ENCODE results near the gene CDH4.

The CDH4 gene

DNA sequence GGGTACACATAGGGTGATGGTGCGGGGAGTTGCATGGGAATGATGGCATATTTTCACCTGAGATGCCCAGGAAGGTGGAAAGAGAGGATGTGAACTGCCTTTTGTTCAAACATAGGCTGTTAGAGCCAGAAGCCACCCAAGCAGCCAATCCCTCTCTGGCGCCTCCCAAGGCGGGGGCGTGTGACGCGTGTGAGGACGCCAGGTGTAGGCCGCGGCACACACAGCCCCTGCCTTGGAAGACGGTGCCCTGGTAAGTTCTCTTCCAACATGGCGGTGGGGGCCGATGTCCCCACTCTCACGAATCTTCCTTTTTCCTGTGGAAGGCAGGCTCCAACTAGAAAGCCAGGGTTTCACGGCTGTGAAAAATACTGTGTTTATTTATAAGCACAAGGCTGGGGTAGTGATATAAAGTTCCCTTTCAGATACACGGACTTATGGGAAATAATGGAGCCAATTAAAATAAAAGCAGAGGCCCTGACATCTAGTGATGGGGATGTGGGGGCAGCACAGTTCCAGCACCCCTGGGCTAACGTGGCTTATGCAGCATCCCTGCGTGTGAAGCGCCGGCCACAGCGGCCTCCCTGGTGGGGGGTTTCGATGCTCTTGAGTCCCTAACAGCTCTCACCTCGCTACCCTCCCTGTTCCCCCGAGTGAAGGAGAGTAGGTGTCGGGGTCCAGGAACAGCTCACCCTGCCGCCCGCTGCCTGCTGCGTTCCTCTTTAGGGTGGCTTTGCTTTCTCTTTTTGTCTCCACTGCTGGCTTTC lies 28.3 kb downstream of the CDH4 start:
- TF ChIP-seq CTCF (IDR thresholded peaks at IDR 0.05; ENCODE audit: insufficient read depth, low read length, poor library complexity, severe bottlenecking), result no peak
- TF ChIP-seq EZH2phosphoT487 (conservative IDR thresholded peaks at IDR 0.05; ENCODE audit: low read length), result no peak
- Histone ChIP-seq H2AFZ (ENCODE audit: low read depth, low read length, severe bottlenecking) (no peak overlapping the region), H3K4me3 (ENCODE audit: insufficient read depth, low read length, poor library complexity, severe bottlenecking) (no peak overlapping the region), H3K27me3 (ENCODE audit: low read length) (no peaks in the 10 kb centered on the region), H3K9me3 (ENCODE audit: insufficient read depth, low read length) (no peaks in the 10 kb centered on the region), H3K27ac (ENCODE audit: low read depth, low read length) (no peak overlapping the region), H3F3A (ENCODE audit: insufficient read depth) (no peaks in the 10 kb centered on the region), H4K20me1 (ENCODE audit: low read depth, low read length) (no peaks in the 10 kb centered on the region), H3K36me3 (ENCODE audit: low read length) (no peaks in the 10 kb centered on the region), H3K9ac (ENCODE audit: low read length) (no peak overlapping the region), H3K9me2 (replicated peaks; ENCODE audit: insufficient read depth, low read length) (no peaks in the 10 kb centered on the region), H3K4me2 (ENCODE audit: low read depth, low read length, poor library complexity, severe bottlenecking) (no peak overlapping the region), H3K79me2 (ENCODE audit: insufficient read depth, low read length) (no peaks in the 10 kb centered on the region)

DNA sequence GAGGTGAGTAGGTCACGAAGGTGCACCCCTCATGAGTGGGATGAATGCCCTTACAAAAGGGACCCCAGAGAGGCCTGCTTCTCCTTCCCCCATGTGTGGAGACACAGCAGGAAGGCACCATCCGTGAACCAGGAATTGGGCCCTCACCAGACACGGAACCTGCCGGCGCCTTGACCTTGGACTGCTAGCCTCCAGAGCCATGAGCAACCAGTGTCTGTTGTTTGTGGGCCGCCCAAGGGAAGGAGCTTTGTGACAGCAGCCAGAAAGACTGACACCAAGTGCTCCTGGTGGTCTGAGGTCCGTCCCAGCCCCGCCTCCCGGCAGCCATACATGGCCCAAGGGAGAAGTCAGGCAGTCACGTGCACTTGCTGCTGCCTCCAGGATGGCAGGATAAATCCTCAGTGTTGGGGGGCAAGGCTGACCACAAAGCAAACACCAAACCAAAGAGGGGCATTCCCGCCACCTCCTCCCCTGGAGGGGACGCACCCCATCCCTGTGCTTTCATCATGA lies 29.3 kb downstream of the CDH4 start:
- H3K79me2 ChIP-seq (ENCODE audit: insufficient read depth, low read length), result no peaks in the 10 kb centered on the region
- no peak overlapping the region for H2AFZ ChIP-seq (ENCODE audit: low read depth, low read length, severe bottlenecking)
- no peaks in the 10 kb centered on the region for H3K36me3 ChIP-seq (ENCODE audit: low read length)
- no peaks in the 10 kb centered on the region for H3K9me3 ChIP-seq (ENCODE audit: insufficient read depth, low read length)
- no peaks in the 10 kb centered on the region for H3K9me2 ChIP-seq (replicated peaks; ENCODE audit: insufficient read depth, low read length)
- H3K4me3 ChIP-seq (ENCODE audit: insufficient read depth, low read length, poor library complexity, severe bottlenecking), result no peak overlapping the region
- H3K4me2 ChIP-seq (ENCODE audit: low read depth, low read length, poor library complexity, severe bottlenecking), result no peak overlapping the region
- H3F3A ChIP-seq (ENCODE audit: insufficient read depth), result no peaks in the 10 kb centered on the region
- H3K27ac ChIP-seq (ENCODE audit: low read depth, low read length), result no peak overlapping the region
- H3K27me3 ChIP-seq (ENCODE audit: low read length), result no peaks in the 10 kb centered on the region
- H3K9ac ChIP-seq (ENCODE audit: low read length), result no peak overlapping the region
- TF ChIP-seq CTCF (IDR thresholded peaks at IDR 0.05; ENCODE audit: insufficient read depth, low read length, poor library complexity, severe bottlenecking), result no peak
- no peaks in the 10 kb centered on the region for H4K20me1 ChIP-seq (ENCODE audit: low read depth, low read length)

- Histone ChIP-seq H3K4me2 (ENCODE audit: low read depth, low read length, poor library complexity, severe bottlenecking) (no peak overlapping the region), H4K20me1 (ENCODE audit: low read depth, low read length) (no peaks in the 10 kb centered on the region), H3K9ac (ENCODE audit: low read length) (no peak overlapping the region), H3K27me3 (ENCODE audit: low read length) (no peaks in the 10 kb centered on the region), H3F3A (ENCODE audit: insufficient read depth) (no peaks in the 10 kb centered on the region), H3K4me3 (ENCODE audit: insufficient read depth, low read length, poor library complexity, severe bottlenecking) (no peak overlapping the region), H3K9me3 (ENCODE audit: insufficient read depth, low read length) (no peaks in the 10 kb centered on the region), H3K9me2 (replicated peaks; ENCODE audit: insufficient read depth, low read length) (no peaks in the 10 kb centered on the region), H2AFZ (ENCODE audit: low read depth, low read length, severe bottlenecking) (no peak overlapping the region), H3K79me2 (ENCODE audit: insufficient read depth, low read length) (no peaks in the 10 kb centered on the region), H3K27ac (ENCODE audit: low read depth, low read length) (no peak overlapping the region), H3K36me3 (ENCODE audit: low read length) (no peaks in the 10 kb centered on the region)
- TF ChIP-seq EZH2phosphoT487 (conservative IDR thresholded peaks at IDR 0.05; ENCODE audit: low read length) (no peak), CTCF (IDR thresholded peaks at IDR 0.05; ENCODE audit: insufficient read depth, low read length, poor library complexity, severe bottlenecking) (no peak)
Measured at GRCh38 chr20:61284752-61285151, 32.7 kb downstream of the CDH4 start.
